ENCODE data around the gene ANTKMT.

ANTKMT gene

DNA sequence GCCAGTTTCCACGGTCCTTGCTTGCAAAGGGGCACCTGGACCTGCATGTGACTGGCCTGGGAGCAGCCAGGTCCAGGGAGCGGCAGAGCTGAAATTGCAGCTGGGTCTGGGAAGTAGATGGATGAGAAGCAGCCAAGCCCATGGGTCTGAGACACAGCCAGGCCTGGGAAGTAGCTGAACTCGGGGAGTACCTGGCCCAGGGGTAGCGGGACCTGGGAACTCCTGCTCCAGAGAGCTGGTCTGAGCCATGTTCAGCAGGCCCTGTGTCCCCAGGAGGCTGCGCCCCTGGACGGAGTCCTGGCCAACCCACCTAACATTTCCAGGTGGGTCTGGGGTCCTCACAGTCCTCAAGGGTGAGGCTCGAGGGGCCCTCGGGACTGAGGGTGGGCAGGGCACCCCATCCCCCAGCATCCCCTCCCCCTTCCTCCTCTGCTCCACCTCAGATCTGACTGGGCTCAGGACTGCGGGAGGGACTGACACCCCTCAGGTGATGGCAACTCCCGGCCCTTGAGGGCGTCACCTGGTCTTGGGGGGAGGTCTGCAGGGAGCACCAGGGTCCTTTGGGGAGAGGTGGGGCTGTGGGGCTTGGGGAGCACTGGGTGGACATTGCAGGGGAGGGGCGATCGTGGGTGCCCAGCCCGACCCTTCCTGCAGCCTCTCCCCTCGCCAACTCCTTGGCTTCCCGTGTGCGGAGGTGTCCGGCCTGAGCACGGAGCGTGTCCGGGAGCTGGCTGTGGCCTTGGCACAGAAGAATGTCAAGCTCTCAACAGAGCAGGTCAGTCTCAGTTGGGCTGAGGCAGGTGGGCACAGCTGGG is 42.6 kb downstream of the ANTKMT start:
- no peak overlapping the region for H3K9ac ChIP-seq (ENCODE audit: low read length in 5 of 5)
- H3K27me3 ChIP-seq (ENCODE audit: control insufficient read depth in 5 of 5, insufficient read depth in 4 of 5, low read length in 5 of 5), result peaks cover 10 to 29% (median 25%) of the 10 kb centered on the region in 5 donors
- no peaks in the 10 kb centered on the region for H3K9me3 ChIP-seq (ENCODE audit: control insufficient read depth in 5 of 5, low read length in 5 of 5)
- H3K36me3 ChIP-seq (ENCODE audit: control insufficient read depth in 5 of 5, insufficient read depth in 5 of 5, low read length in 5 of 5), result no peaks in the 10 kb centered on the region
- H3K4me1 ChIP-seq (ENCODE audit: control insufficient read depth in 5 of 5, insufficient read depth in 5 of 5, low read length in 5 of 5), result no peaks in the 10 kb centered on the region
- H3K27ac ChIP-seq (ENCODE audit: low read depth, low read length), result no peak overlapping the region
- no peak overlapping the region for H3K4me3 ChIP-seq (ENCODE audit: low read depth in 1 of 5, low read length in 5 of 5)

DNA sequence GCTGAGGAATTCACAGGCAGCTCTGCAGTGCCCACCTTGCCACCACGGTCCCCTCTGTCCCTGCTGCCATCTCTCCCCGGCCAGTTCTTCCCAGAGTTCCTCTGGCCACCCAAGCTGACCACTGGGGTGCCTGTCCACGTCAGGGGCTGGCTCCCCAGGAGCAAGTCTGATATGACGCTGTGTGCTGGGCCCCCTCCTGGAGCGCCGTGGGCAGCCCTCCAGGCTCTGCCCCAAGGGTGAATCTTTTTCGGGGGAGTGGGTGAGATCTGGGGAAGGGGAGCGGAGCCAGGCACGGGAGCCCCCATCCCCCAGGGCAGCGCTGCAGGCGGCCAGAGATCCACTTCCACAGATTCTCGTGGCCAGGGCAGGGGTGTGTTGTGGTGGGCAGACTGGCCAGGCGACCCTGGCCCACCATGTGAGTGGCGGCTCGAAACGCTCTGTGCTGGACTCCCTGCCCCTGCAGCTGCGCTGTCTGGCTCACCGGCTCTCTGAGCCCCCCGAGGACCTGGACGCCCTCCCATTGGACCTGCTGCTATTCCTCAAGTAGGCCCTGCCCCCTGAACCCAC is 43.3 kb downstream of the ANTKMT start:
- H3K4me3 ChIP-seq (ENCODE audit: low read depth in 1 of 5, low read length in 5 of 5), result no peak overlapping the region
- H3K36me3 ChIP-seq (ENCODE audit: control insufficient read depth in 5 of 5, insufficient read depth in 5 of 5, low read length in 5 of 5), result no peaks in the 10 kb centered on the region
- no peak overlapping the region for H3K27ac ChIP-seq (ENCODE audit: low read depth, low read length)
- no peaks in the 10 kb centered on the region for H3K4me1 ChIP-seq (ENCODE audit: control insufficient read depth in 5 of 5, insufficient read depth in 5 of 5, low read length in 5 of 5)
- no peaks in the 10 kb centered on the region for H3K9me3 ChIP-seq (ENCODE audit: control insufficient read depth in 5 of 5, low read length in 5 of 5)
- peaks cover 14 to 30% (median 26%) of the 10 kb centered on the region in 5 donors for H3K27me3 ChIP-seq (ENCODE audit: control insufficient read depth in 5 of 5, insufficient read depth in 4 of 5, low read length in 5 of 5)
- H3K9ac ChIP-seq (ENCODE audit: low read length in 5 of 5), result no peak overlapping the region

DNA sequence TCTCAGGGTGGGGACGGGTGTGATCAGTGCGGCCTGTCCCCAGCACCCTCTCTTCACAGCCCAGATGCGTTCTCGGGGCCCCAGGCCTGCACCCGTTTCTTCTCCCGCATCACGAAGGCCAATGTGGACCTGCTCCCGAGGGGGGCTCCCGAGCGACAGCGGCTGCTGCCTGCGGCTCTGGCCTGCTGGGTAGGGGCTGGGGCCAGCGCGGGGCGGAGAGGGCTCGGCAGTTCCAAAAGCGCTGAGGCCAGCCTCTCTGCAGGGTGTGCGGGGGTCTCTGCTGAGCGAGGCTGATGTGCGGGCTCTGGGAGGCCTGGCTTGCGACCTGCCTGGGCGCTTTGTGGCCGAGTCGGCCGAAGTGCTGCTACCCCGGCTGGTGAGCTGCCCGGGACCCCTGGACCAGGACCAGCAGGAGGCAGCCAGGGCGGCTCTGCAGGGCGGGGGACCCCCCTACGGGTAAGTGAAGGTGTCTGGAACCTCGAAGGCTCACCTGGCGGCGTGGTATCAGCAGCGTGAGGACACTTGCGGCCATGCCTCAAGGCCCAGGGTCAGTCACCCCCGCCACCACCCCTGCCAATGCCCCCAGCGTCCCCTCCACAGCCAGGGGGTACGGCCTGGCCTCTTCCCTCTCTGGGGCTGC is 44.0 kb downstream of the ANTKMT start:
- Histone ChIP-seq H3K27ac (ENCODE audit: low read depth, low read length) (no peak overlapping the region), H3K9me3 (ENCODE audit: control insufficient read depth in 5 of 5, low read length in 5 of 5) (no peaks in the 10 kb centered on the region), H3K36me3 (ENCODE audit: control insufficient read depth in 5 of 5, insufficient read depth in 5 of 5, low read length in 5 of 5) (no peaks in the 10 kb centered on the region), H3K9ac (ENCODE audit: low read length in 5 of 5) (no peak overlapping the region), H3K4me1 (ENCODE audit: control insufficient read depth in 5 of 5, insufficient read depth in 5 of 5, low read length in 5 of 5) (no peaks in the 10 kb centered on the region), H3K27me3 (ENCODE audit: control insufficient read depth in 5 of 5, insufficient read depth in 4 of 5, low read length in 5 of 5) (peaks cover 17 to 36% (median 33%) of the 10 kb centered on the region in 5 donors), H3K4me3 (ENCODE audit: low read depth in 1 of 5, low read length in 5 of 5) (no peak overlapping the region)

DNA sequence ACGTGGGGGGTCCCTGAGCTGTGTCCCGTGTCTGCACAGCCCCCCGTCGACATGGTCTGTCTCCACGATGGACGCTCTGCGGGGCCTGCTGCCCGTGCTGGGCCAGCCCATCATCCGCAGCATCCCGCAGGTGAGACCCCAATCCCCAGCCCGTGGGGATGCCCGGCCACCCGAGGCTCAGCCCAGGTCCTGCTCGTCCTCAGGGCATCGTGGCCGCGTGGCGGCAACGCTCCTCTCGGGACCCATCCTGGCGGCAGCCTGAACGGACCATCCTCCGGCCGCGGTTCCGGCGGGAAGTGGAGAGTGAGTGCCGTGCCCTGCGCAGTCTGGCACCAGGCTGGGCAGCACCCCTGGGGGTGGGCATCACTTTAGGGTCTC is 44.5 kb downstream of the ANTKMT start:
- Histone ChIP-seq H3K27me3 (ENCODE audit: control insufficient read depth in 5 of 5, insufficient read depth in 4 of 5, low read length in 5 of 5) (peaks cover 15 to 36% (median 34%) of the 10 kb centered on the region in 5 donors), H3K9ac (ENCODE audit: low read length in 5 of 5) (no peak overlapping the region), H3K4me3 (ENCODE audit: low read depth in 1 of 5, low read length in 5 of 5) (no peak overlapping the region), H3K36me3 (ENCODE audit: control insufficient read depth in 5 of 5, insufficient read depth in 5 of 5, low read length in 5 of 5) (no peaks in the 10 kb centered on the region), H3K9me3 (ENCODE audit: control insufficient read depth in 5 of 5, low read length in 5 of 5) (no peaks in the 10 kb centered on the region), H3K4me1 (ENCODE audit: control insufficient read depth in 5 of 5, insufficient read depth in 5 of 5, low read length in 5 of 5) (no peaks in the 10 kb centered on the region), H3K27ac (ENCODE audit: low read depth, low read length) (no peak overlapping the region)

DNA sequence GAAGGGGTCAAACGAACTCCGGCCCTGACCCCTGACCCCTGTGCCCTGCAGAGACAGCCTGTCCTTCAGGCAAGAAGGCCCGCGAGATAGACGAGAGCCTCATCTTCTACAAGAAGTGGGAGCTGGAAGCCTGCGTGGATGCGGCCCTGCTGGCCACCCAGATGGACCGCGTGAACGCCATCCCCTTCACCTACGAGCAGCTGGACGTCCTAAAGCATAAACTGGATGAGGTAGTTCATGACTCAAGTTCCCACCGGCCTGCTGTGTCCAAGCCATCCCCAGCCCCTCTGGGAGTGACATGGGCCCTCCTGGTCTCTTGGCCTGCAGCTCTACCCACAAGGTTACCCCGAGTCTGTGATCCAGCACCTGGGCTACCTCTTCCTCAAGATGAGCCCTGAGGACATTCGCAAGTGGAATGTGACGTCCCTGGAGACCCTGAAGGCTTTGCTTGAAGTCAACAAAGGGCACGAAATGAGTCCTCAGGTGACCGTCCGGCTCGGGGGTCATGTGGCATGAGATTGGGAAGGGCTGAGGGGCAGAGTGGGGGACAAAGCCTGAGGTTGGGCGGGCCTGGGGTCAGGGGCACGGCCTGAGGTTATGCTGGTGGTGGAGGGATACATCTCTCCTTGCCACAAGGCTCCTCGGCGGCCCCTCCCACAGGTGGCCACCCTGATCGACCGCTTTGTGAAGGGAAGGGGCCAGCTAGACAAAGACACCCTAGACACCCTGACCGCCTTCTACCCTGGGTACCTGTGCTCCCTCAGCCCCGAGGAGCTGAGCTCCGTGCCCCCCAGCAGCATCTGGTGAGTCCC is 45.3 kb downstream of the ANTKMT start:
- Histone ChIP-seq H3K4me3 (ENCODE audit: low read depth in 1 of 5, low read length in 5 of 5) (no peak overlapping the region), H3K4me1 (ENCODE audit: control insufficient read depth in 5 of 5, insufficient read depth in 5 of 5, low read length in 5 of 5) (no peaks in the 10 kb centered on the region), H3K9me3 (ENCODE audit: control insufficient read depth in 5 of 5, low read length in 5 of 5) (no peaks in the 10 kb centered on the region), H3K9ac (ENCODE audit: low read length in 5 of 5) (no peak overlapping the region), H3K36me3 (ENCODE audit: control insufficient read depth in 5 of 5, insufficient read depth in 5 of 5, low read length in 5 of 5) (no peaks in the 10 kb centered on the region), H3K27me3 (ENCODE audit: control insufficient read depth in 5 of 5, insufficient read depth in 4 of 5, low read length in 5 of 5) (peaks cover 15 to 35% (median 34%) of the 10 kb centered on the region in 5 donors), H3K27ac (ENCODE audit: low read depth, low read length) (no peak overlapping the region)

DNA sequence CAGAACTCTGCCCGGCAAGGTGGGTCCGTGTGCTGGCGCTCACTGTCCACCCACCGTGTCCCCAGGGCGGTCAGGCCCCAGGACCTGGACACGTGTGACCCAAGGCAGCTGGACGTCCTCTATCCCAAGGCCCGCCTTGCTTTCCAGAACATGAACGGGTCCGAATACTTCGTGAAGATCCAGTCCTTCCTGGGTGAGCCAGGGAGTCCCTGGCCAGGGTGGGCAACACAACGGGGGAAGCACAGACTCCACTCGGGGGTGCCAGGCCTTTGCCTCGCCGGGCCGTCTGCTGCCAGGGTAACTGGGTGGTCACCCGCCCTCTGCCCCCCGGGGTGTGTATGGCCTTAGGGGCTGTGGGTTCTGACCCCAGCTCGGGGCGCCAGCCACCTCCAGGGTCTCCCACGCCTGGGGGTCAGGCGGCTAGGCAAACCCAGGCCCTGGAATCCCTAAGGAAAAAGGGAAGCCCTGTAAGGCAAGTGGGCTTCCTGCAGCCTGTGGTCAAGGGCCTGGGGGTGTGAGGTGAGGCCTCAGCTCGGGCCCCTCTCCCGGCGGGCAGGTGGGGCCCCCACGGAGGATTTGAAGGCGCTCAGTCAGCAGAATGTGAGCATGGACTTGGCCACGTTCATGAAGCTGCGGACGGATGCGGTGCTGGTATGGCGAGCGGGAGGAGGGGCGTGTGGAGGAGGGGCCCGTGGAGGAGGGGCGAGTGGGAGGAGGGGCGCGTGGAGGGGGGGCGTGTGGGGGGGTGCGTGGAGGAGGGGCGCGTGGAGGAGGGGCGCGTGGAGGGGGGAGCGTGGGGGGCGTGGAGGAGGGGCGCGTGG is 46.1 kb downstream of the ANTKMT start:
- no peak overlapping the region for H3K27ac ChIP-seq (ENCODE audit: low read depth, low read length)
- H3K9me3 ChIP-seq (ENCODE audit: control insufficient read depth in 5 of 5, low read length in 5 of 5), result no peaks in the 10 kb centered on the region
- H3K36me3 ChIP-seq (ENCODE audit: control insufficient read depth in 5 of 5, insufficient read depth in 5 of 5, low read length in 5 of 5), result no peaks in the 10 kb centered on the region
- no peak overlapping the region for H3K4me3 ChIP-seq (ENCODE audit: low read depth in 1 of 5, low read length in 5 of 5)
- no peak overlapping the region for H3K9ac ChIP-seq (ENCODE audit: low read length in 5 of 5)
- peaks cover 15 to 34% (median 32%) of the 10 kb centered on the region in 5 donors for H3K27me3 ChIP-seq (ENCODE audit: control insufficient read depth in 5 of 5, insufficient read depth in 4 of 5, low read length in 5 of 5)
- no peaks in the 10 kb centered on the region for H3K4me1 ChIP-seq (ENCODE audit: control insufficient read depth in 5 of 5, insufficient read depth in 5 of 5, low read length in 5 of 5)

DNA sequence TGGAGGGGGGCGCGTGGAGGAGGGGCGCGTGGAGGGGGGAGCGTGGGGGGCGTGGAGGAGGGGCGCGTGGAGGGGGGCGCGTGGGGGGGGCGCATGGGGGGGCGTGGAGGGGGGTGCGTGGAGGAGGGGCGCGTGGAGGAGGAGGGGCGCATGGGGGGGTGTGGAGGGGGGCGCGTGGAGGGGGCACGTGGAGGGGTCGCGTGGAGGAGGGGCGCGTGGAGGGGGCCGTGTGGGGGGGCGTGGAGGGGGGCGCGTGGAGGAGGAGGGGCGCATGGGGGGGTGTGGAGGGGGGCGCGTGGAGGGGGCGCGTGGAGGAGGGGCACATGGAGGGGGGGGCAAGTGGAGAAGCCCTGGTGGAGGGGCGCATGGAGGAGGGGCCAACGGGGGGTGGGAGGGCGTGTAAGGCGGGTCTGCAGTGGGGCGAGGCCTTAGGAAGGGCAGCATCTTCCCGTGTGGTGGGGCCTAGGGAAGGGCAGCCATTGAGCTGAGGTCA is 46.8 kb downstream of the ANTKMT start:
- no peaks in the 10 kb centered on the region for H3K9me3 ChIP-seq (ENCODE audit: control insufficient read depth in 5 of 5, low read length in 5 of 5)
- no peak overlapping the region for H3K27ac ChIP-seq (ENCODE audit: low read depth, low read length)
- no peak overlapping the region for H3K9ac ChIP-seq (ENCODE audit: low read length in 5 of 5)
- H3K4me1 ChIP-seq (ENCODE audit: control insufficient read depth in 5 of 5, insufficient read depth in 5 of 5, low read length in 5 of 5), result no peaks in the 10 kb centered on the region
- no peak overlapping the region for H3K4me3 ChIP-seq (ENCODE audit: low read depth in 1 of 5, low read length in 5 of 5)
- peaks cover 11 to 27% (median 25%) of the 10 kb centered on the region in 5 donors for H3K27me3 ChIP-seq (ENCODE audit: control insufficient read depth in 5 of 5, insufficient read depth in 4 of 5, low read length in 5 of 5)
- no peaks in the 10 kb centered on the region for H3K36me3 ChIP-seq (ENCODE audit: control insufficient read depth in 5 of 5, insufficient read depth in 5 of 5, low read length in 5 of 5)

DNA sequence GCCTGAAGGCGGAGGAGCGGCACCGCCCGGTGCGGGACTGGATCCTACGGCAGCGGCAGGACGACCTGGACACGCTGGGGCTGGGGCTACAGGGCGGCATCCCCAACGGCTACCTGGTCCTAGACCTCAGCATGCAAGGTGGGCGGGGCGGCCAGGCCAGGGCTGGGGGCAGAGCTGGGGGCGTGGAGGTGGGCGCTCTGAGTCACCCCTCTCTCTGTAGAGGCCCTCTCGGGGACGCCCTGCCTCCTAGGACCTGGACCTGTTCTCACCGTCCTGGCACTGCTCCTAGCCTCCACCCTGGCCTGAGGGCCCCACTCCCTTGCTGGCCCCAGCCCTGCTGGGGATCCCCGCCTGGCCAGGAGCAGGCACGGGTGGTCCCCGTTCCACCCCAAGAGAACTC is 47.5 kb downstream of the ANTKMT start:
- Histone ChIP-seq H3K4me1 (ENCODE audit: control insufficient read depth in 5 of 5, insufficient read depth in 5 of 5, low read length in 5 of 5) (no peaks in the 10 kb centered on the region), H3K27me3 (ENCODE audit: control insufficient read depth in 5 of 5, insufficient read depth in 4 of 5, low read length in 5 of 5) (peaks cover 9 to 25% (median 22%) of the 10 kb centered on the region in 5 donors), H3K36me3 (ENCODE audit: control insufficient read depth in 5 of 5, insufficient read depth in 5 of 5, low read length in 5 of 5) (no peaks in the 10 kb centered on the region), H3K27ac (ENCODE audit: low read depth, low read length) (no peak overlapping the region), H3K9me3 (ENCODE audit: control insufficient read depth in 5 of 5, low read length in 5 of 5) (no peaks in the 10 kb centered on the region), H3K9ac (ENCODE audit: low read length in 5 of 5) (no peak overlapping the region), H3K4me3 (ENCODE audit: low read depth in 1 of 5, low read length in 5 of 5) (no peak overlapping the region)

DNA sequence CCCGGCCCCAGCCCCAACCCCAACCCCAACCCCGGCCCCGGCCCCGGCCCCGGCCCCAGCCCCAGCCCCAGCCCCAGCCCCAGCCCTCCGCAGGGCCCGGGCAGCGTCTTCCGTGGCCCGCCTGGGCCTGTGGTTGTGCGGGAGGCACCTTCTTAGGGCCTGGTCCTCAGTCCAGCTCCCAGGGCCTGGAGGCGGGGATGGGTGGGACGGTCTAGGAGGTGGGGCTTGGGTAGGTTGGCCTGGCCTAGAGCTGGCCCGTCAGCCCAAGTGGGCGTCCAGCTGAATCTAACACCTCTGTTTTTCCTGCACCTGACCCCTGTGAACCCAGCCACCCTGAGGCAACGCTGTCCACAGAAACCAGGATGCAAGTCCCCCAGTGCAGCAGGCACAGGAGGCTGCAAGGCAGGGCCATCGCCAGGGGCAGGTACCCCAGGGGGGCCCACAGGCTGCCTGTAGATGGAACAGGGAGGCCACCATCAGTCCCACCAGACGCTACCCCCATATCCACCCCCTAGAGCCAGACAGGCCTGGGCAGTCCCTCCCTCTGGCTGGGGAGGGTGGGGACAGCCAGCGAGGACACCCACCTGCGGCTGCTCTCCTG is 48.3 kb downstream of the ANTKMT start:
- Histone ChIP-seq H3K27me3 (ENCODE audit: control insufficient read depth in 5 of 5, insufficient read depth in 4 of 5, low read length in 5 of 5) (peaks cover 9 to 21% (median 18%) of the 10 kb centered on the region in 5 donors), H3K9me3 (ENCODE audit: control insufficient read depth in 5 of 5, low read length in 5 of 5) (no peaks in the 10 kb centered on the region), H3K27ac (ENCODE audit: low read depth, low read length) (no peak overlapping the region), H3K4me3 (ENCODE audit: low read depth in 1 of 5, low read length in 5 of 5) (no peak overlapping the region), H3K9ac (ENCODE audit: low read length in 5 of 5) (no peak overlapping the region), H3K36me3 (ENCODE audit: control insufficient read depth in 5 of 5, insufficient read depth in 5 of 5, low read length in 5 of 5) (no peaks in the 10 kb centered on the region), H3K4me1 (ENCODE audit: control insufficient read depth in 5 of 5, insufficient read depth in 5 of 5, low read length in 5 of 5) (no peaks in the 10 kb centered on the region)
